Caco-2 (cell line): ENCODE data around the gene KRTAP2-2. TPM values are rescaled to one million over a fixed set of nuclear protein-coding genes. Genes with fewer than 3 reads are reported as not detected.

ENCODE experiments used
- BruUV-seq: library from RNA; stranded (reverse); fragments of 400-500 nt; replicated peaks from 2 replicates; lab custom pipeline; 2021; lab: Mats Ljungman, UMichigan
- CTCF ChIA-PET: fragments of 300-600 bp; sonication (Branson Sonifier 250); formaldehyde crosslinking; loops from one replicate; lab custom pipeline; 2022; ENCODE audit warnings: antibody characterized with exemption; lab: Charles Lee
- POLR2A ChIA-PET: fragments of 300-600 bp; sonication (Branson Sonifier 250); formaldehyde crosslinking; loops from one replicate; lab custom pipeline; 2022; ENCODE audit warnings: antibody characterized with exemption; lab: Charles Lee
- DNase-seq, 2 experiments: peaks; one replicate each; pipeline versions ENCODE4 v3.0.0 to v3.0.0-alpha.2; 2020 to 2022
- H3K27me3 ChIP-seq: replicated peaks from 2 replicates; pipeline ENCODE4 v1.6.0; 2011; ENCODE audit warnings: low read length; ENCODE audit not compliant: control insufficient read depth, insufficient read depth
- H3K36me3 ChIP-seq: 2 replicates; pipeline ENCODE4 v1.5.1; 2011; ENCODE audit warnings: low read length; ENCODE audit not compliant: control insufficient read depth, insufficient read depth
- H3K4me1 ChIP-seq: fragments of 250-450 bp; sonication (Bioruptor Pico); 2 replicates; pipeline ENCODE4 v1.5.1; 2020; ENCODE audit warnings: mild to moderate bottlenecking
- H3K4me3 ChIP-seq: 2 replicates; pipeline ENCODE4 v1.5.1; 2011; ENCODE audit warnings: low read depth, mild to moderate bottlenecking, control low read depth, low read length
- H3K9me3 ChIP-seq: fragments of 250-450 bp; sonication (Bioruptor Pico); 2 replicates; pipeline ENCODE4 v1.5.1; 2020; ENCODE audit warnings: mild to moderate bottlenecking, moderate library complexity
- H3K27ac Mint-ChIP-seq: one replicate; pipeline ENCODE4 v1.8.0; 2022; ENCODE audit warnings: mixed read lengths; ENCODE audit not compliant: unreplicated experiment
- H3K27me3 Mint-ChIP-seq: one replicate; pipeline ENCODE4 v1.8.0; 2022; ENCODE audit warnings: mixed read lengths; ENCODE audit not compliant: insufficient read depth, unreplicated experiment
- H3K36me3 Mint-ChIP-seq: one replicate; pipeline ENCODE4 v1.8.0; 2022; ENCODE audit warnings: mild to moderate bottlenecking, mixed read lengths; ENCODE audit not compliant: insufficient read depth, unreplicated experiment
- H3K4me1 Mint-ChIP-seq: one replicate; pipeline ENCODE4 v1.8.0; 2022; ENCODE audit warnings: low read depth, mixed read lengths; ENCODE audit not compliant: unreplicated experiment
- H3K4me3 Mint-ChIP-seq: one replicate; pipeline ENCODE4 v1.8.0; 2022; ENCODE audit warnings: mild to moderate bottlenecking, moderate library complexity, mixed read lengths; ENCODE audit not compliant: unreplicated experiment
- H3K9me3 Mint-ChIP-seq: one replicate; pipeline ENCODE4 v1.8.0; 2022; ENCODE audit warnings: mixed read lengths; ENCODE audit not compliant: unreplicated experiment
- intact Hi-C: fragments of 100-400 bp; cut with micrococcal nuclease; formaldehyde crosslinking; loops from one replicate; pipeline ENCODE4 v1.10.0; 2022; ENCODE audit not compliant: unreplicated experiment
- total RNA-seq: library from RNA; stranded (reverse); gene quantifications from 2 replicates; pipeline ENCODE4 v1.2.3, GENCODE V29; 2022
- TF ChIP-seq, protein P1 (sequence below), 2 experiments: fragments of 200-600 bp in 1 of 2; IDR thresholded peaks; 1 replicate in 1 of 2; 2 replicates in 1 of 2; pipeline versions ENCODE4 v1.5.1 to v1.8.0; 2011 to 2022; ENCODE audit warnings: antibody characterized with exemption in 1 of 2, control low read depth in 1 of 2, inconsistent platforms in 1 of 2, low read depth in 1 of 2, low read length in 1 of 2, mild to moderate bottlenecking in 1 of 2, moderate library complexity in 1 of 2; ENCODE audit not compliant: insufficient read depth in 1 of 2, severe bottlenecking in 1 of 2, unreplicated experiment in 1 of 2

The KRTAP2-2 gene
- total RNA-seq, 1 experiment from 2014 or later = not detected

DNA sequence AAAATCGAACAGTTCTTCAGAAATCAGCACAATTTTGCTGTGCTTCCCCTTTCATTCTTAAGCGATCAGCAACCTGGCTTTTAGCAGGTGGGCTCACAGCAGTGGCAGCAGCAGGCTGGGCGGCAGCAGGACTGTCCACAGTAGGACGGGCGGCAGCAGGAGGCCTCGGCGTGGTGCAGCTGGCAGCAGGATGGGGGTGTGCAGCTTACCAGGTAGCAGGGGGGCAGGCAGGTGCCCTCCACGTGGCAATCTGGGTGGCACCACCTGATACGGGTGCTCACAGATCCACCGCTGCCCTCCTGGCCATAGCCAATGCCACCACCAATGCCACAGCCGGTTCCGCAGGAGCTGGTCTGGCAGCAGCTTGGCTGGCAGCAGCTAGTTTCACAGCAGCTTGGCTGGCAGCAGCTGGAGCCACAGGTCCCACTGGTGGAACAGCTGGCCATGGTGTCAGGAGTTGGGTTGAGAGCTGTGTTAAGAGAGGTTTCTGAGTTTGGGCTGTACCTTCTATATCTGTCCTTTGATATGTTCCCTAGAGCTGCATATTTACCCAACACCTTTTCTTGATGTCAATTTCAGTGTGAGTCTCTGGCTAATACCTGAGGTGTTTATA, 25.3 kb downstream of the KRTAP2-2 start, which contains the start of gene KRTAP1-4:
KRTAP1-4 (minus strand) TSS at position 563 of the 613 bp plus-strand sequence; CDS start at position 446, 117 bp downstream.
- intact Hi-C loops = no loop called here
- H3K9me3 ChIP-seq = no peaks in the 10 kb centered on the region
- ChIA-PET POLR2A (no interaction called here), CTCF (no interaction called here)
- TF ChIP-seq, protein P1, sequence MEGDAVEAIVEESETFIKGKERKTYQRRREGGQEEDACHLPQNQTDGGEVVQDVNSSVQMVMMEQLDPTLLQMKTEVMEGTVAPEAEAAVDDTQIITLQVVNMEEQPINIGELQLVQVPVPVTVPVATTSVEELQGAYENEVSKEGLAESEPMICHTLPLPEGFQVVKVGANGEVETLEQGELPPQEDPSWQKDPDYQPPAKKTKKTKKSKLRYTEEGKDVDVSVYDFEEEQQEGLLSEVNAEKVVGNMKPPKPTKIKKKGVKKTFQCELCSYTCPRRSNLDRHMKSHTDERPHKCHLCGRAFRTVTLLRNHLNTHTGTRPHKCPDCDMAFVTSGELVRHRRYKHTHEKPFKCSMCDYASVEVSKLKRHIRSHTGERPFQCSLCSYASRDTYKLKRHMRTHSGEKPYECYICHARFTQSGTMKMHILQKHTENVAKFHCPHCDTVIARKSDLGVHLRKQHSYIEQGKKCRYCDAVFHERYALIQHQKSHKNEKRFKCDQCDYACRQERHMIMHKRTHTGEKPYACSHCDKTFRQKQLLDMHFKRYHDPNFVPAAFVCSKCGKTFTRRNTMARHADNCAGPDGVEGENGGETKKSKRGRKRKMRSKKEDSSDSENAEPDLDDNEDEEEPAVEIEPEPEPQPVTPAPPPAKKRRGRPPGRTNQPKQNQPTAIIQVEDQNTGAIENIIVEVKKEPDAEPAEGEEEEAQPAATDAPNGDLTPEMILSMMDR (IDR thresholded peaks at IDR 0.05; ENCODE audit: insufficient read depth in 1 of 2, low read depth in 1 of 2, low read length in 1 of 2, severe bottlenecking in 1 of 2, unreplicated experiment in 1 of 2) = no peak
- Mint-ChIP-seq H3K4me1 (peaks cover under 1% of the 10 kb centered on the region), H3K27me3 (no peaks in the 10 kb centered on the region), H3K4me3 (no peak within 1 kb of the TSS), H3K27ac (no peak within 1 kb of the TSS), H3K9me3 (no peaks in the 10 kb centered on the region), H3K36me3 (no peaks in the 10 kb centered on the region)
- no peaks in the 10 kb centered on the region for H3K36me3 ChIP-seq
- H3K27me3 ChIP-seq = no peaks in the 10 kb centered on the region
- no peak within 1 kb of the TSS for H3K4me3 ChIP-seq
- DNase-seq = no peak
- H3K4me1 ChIP-seq = no peaks in the 10 kb centered on the region
- BruUV-seq = no TSS peak

DNA sequence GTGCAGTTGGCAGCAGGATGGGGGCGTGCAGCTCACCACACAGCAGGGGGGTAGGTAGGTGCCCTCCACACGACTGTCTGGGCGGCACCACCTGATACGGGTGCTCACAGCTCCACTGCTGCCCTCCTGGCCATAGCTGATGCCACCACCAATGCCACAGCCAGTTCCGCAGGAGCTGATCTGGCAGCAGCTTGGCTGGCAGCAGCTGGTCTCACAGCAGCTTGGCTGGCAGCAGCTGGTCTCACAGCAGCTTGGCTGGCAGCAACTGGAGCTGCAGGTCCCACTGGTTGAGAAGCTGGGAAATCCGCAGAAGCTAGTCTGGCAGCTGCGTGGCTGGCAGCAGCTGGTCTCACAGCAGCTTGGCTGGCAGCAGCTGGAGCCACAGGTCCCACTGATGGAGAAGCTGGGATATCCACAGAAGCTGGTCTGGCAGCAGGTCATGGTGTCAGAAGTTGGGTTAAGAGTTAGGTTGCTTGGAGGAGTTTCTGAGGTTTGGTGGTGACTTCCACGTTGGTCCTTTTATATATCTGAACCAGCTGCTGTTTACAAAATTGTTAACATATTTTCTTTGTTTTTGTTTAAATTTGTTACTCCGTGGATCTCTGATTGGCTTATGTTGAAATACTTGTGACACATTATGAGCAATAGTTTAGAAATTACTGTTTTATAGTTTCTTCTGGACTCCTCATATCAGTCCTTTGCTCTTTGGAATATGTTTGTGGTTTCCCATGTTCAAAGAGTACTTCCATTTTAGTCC, 28.1 kb downstream of the KRTAP2-2 start, which contains the start of gene KRTAP1-5:
KRTAP1-5 (minus strand) TSS at position 494 of the 757 bp plus-strand sequence; CDS start at position 441, 53 bp downstream.
- H3K4me1 Mint-ChIP-seq = no peaks in the 10 kb centered on the region
- TF ChIP-seq, protein P1 (IDR thresholded peaks at IDR 0.05; ENCODE audit: insufficient read depth in 1 of 2, low read depth in 1 of 2, low read length in 1 of 2, severe bottlenecking in 1 of 2, unreplicated experiment in 1 of 2) = no peak
- Histone ChIP-seq H3K27me3 (no peaks in the 10 kb centered on the region), H3K4me1 (no peaks in the 10 kb centered on the region), H3K4me3 (no peak within 1 kb of the TSS), H3K9me3 (no peaks in the 10 kb centered on the region), H3K36me3 (no peaks in the 10 kb centered on the region)
- intact Hi-C loops = no loop called here
- no TSS peak for BruUV-seq
- H3K9me3 Mint-ChIP-seq = peaks cover 13% of the 10 kb centered on the region
- H3K4me3 Mint-ChIP-seq = no peak within 1 kb of the TSS
- ChIA-PET POLR2A (no interaction called here), CTCF (no interaction called here)
- no peak within 1 kb of the TSS for H3K27ac Mint-ChIP-seq
- H3K36me3 Mint-ChIP-seq = no peaks in the 10 kb centered on the region
- DNase-seq = no peak
- H3K27me3 Mint-ChIP-seq = no peaks in the 10 kb centered on the region

DNA sequence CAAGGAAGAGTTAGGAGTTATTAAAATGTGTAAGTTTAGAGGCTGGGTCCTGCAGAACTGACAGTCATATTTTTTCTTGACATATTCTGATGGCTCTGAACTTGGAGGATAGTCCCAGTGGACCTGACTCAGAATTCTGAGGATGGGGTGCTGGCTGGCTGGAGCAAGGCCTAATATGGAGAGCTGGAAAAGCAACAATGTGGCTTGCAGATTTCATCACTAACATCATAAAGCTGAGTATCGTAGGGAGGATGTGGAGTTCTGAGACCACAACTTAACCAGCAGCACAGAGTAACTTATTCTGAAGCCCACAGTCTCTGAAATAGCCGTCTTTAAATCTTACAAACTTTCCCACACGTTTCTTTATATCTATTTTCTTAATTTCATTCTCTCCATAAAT, 30.3 kb downstream of the KRTAP2-2 start:
- CTCF ChIA-PET = no interaction called here
- Histone ChIP-seq H3K27me3 (no peaks in the 10 kb centered on the region), H3K4me1 (0 out of 2 replicates have a peak, but pooled peaks cover 6% of the 10 kb centered on the region), H3K36me3 (no peaks in the 10 kb centered on the region), H3K9me3 (no peaks in the 10 kb centered on the region), H3K4me3 (no peak overlapping the region)
- H3K4me1 Mint-ChIP-seq = no peaks in the 10 kb centered on the region
- H3K9me3 Mint-ChIP-seq = peaks cover 13% of the 10 kb centered on the region
- no peaks in the 10 kb centered on the region for H3K36me3 Mint-ChIP-seq
- no peak for DNase-seq
- H3K27ac Mint-ChIP-seq = no peak overlapping the region
- no peaks in the 10 kb centered on the region for H3K27me3 Mint-ChIP-seq
- TF ChIP-seq, protein P1 (IDR thresholded peaks at IDR 0.05; ENCODE audit: insufficient read depth in 1 of 2, low read depth in 1 of 2, low read length in 1 of 2, severe bottlenecking in 1 of 2, unreplicated experiment in 1 of 2) = no peak
- H3K4me3 Mint-ChIP-seq = no peak overlapping the region
- intact Hi-C loops = no loop called here
- POLR2A ChIA-PET = no interaction called here
- BruUV-seq = no TSS peak
